C4-2B (cell line): Measurements from ENCODE around the gene SCUBE3.

ENCODE experiments used
- ZFX ChIP-seq: fragments of 450-650 bp; IDR thresholded peaks from 2 replicates; pipeline ENCODE4 v1.6.1; 2017
- TF ChIP-seq, protein P1 (sequence below): fragments of 450-650 bp; conservative IDR thresholded peaks from 2 replicates; pipeline ENCODE4 v1.5.1; 2017; ENCODE audit warnings: mild to moderate bottlenecking

DNA sequence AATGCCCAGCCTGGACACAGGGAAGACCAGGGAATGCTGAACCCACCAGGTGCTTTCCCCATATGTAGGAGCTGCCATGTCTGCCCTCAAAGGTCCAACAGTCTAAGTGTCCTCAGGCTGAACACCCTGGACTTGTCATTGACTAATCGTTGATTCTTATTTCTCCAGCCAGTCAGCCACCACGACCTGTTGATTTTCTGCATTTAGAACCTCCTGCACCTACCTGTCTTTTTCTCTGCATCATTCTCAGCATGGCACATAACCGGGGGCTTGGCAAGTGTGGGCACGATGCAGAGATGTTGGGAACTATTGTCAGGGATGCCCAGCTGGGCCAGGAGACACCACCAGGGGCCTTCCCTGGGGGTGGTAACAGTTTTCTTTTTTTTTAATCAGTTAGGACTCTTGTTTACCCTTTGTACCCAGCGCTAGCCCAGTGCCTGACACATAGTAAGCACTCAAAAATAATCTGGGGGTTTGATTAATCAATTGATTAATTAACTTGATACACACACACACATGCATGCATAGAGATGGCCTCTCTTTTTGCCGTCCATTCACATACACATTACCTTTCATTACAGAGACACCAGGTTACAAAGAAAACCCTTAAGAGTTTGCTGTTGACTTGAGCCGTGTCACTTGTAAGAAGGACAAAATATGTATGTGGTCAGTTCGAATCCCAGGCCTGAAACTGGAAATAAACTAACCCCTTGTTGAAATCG, 29.0 kb upstream of the SCUBE3 start:
- TF ChIP-seq, protein P1, sequence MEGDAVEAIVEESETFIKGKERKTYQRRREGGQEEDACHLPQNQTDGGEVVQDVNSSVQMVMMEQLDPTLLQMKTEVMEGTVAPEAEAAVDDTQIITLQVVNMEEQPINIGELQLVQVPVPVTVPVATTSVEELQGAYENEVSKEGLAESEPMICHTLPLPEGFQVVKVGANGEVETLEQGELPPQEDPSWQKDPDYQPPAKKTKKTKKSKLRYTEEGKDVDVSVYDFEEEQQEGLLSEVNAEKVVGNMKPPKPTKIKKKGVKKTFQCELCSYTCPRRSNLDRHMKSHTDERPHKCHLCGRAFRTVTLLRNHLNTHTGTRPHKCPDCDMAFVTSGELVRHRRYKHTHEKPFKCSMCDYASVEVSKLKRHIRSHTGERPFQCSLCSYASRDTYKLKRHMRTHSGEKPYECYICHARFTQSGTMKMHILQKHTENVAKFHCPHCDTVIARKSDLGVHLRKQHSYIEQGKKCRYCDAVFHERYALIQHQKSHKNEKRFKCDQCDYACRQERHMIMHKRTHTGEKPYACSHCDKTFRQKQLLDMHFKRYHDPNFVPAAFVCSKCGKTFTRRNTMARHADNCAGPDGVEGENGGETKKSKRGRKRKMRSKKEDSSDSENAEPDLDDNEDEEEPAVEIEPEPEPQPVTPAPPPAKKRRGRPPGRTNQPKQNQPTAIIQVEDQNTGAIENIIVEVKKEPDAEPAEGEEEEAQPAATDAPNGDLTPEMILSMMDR = no peak
- no peak for TF ChIP-seq ZFX
